GM12878 (cell line): ENCODE measurements around the gene MXRA8. TPM values are rescaled to one million over a fixed set of nuclear protein-coding genes. Genes with fewer than 3 reads are reported as not detected.

Source experiments
- CBX3 ChIP-seq: fragments of 200-600 bp; sonication (generic); IDR thresholded peaks from 2 replicates; pipeline ENCODE4 v1.6.1; 2016; ENCODE audit warnings: low read depth, borderline replicate concordance
- EP300 ChIP-seq, 2 experiments: fragments of 150-350 bp in 1 of 2; IDR thresholded peaks; 2 replicates each; pipeline ENCODE4 v1.6.1; 2011 to 2012; ENCODE audit warnings: low read depth in 2 of 2, low read length in 2 of 2, borderline replicate concordance in 1 of 2, improper control_type of control experiment in 1 of 2, inconsistent platforms in 1 of 2; ENCODE audit not compliant: control insufficient read depth in 1 of 2
- ETV6 ChIP-seq, 2 experiments: fragments of 450-650 bp in 1 of 2; IDR thresholded peaks in 1 of 2; conservative IDR thresholded peaks in 1 of 2; 2 replicates each; pipeline ENCODE4 v1.6.1; 2014; ENCODE audit warnings: antibody characterized with exemption in 1 of 2, borderline replicate concordance in 1 of 2, low read depth in 1 of 2, mild to moderate bottlenecking in 1 of 2, moderate library complexity in 1 of 2
- FOXK2 ChIP-seq: fragments of 450-650 bp; IDR thresholded peaks from 2 replicates; pipeline ENCODE4 v1.6.1; 2017; ENCODE audit warnings: mild to moderate bottlenecking, moderate library complexity
- HDAC2 ChIP-seq: fragments of 200-600 bp; sonication (generic); IDR thresholded peaks from 2 replicates; pipeline ENCODE4 v1.6.1; 2017
- HDAC6 ChIP-seq: fragments of 200-600 bp; sonication (generic); IDR thresholded peaks from one replicate; pipeline ENCODE4 v1.8.0; 2017; ENCODE audit warnings: antibody characterized with exemption; ENCODE audit not compliant: unreplicated experiment
- KLF5 ChIP-seq: fragments of 450-650 bp; IDR thresholded peaks from 2 replicates; pipeline ENCODE4 v1.6.1; 2014; ENCODE audit warnings: mild to moderate bottlenecking; ENCODE audit not compliant: partially characterized antibody
- MYC ChIP-seq: IDR thresholded peaks from 2 replicates; pipeline ENCODE4 v1.6.1; 2011; ENCODE audit warnings: mild to moderate bottlenecking, low read length, moderate library complexity, inconsistent platforms; ENCODE audit not compliant: insufficient read depth, insufficient replicate concordance, insufficient read length, severe bottlenecking
- NBN ChIP-seq: fragments of 450-650 bp; IDR thresholded peaks from 2 replicates; pipeline ENCODE4 v1.6.1; 2016
- POLR2AphosphoS2 ChIP-seq: IDR thresholded peaks from 2 replicates; pipeline ENCODE4 v1.6.1; 2011; ENCODE audit warnings: low read depth, mild to moderate bottlenecking, low read length, improper control_type of control experiment, moderate library complexity
- POLR2AphosphoS5 ChIP-seq: IDR thresholded peaks from 2 replicates; pipeline ENCODE4 v1.6.1; 2011; ENCODE audit warnings: mild to moderate bottlenecking, low read length, inconsistent platforms
- RAD21 ChIP-seq: IDR thresholded peaks from 2 replicates; pipeline ENCODE4 v1.6.1; 2011; ENCODE audit warnings: mild to moderate bottlenecking, low read depth, low read length, moderate library complexity; ENCODE audit not compliant: insufficient read depth
- STAT1 ChIP-seq: fragments of 450-650 bp; conservative IDR thresholded peaks from 2 replicates; pipeline ENCODE4 v1.6.1; 2014; ENCODE audit warnings: antibody characterized with exemption, mild to moderate bottlenecking
- ZNF207 ChIP-seq: fragments of 450-650 bp; IDR thresholded peaks from 2 replicates; pipeline ENCODE4 v1.6.1; 2014; ENCODE audit warnings: antibody characterized with exemption, mild to moderate bottlenecking, borderline replicate concordance
- polyA plus RNA-seq, 11 experiments: library from polyadenylated mRNA; depleted of rRNA in 4 of 11; unstranded in 6 of 11; stranded (reverse) in 5 of 11; fragments of >200 nt; fragmentation: Nextera tagmentation in 4 of 11; fragmentation: Illumina TruSeq in 1 of 11; extraction: Ambion mirVana in 4 of 11; extraction: Trizol in 1 of 11; gene quantifications; 1 replicate in 1 of 11; 2 replicates in 10 of 11; pipeline versions ENCODE4 v1.2.1 to v1.2.3, GENCODE V29; 2011 to 2016; ENCODE audit warnings: inconsistent platforms in 2 of 11, missing spikeins in 2 of 11, low read depth in 1 of 11
- total RNA-seq, 4 experiments: library from RNA; depleted of rRNA in 3 of 4; stranded (reverse); fragments of >200 nt in 3 of 4; fragmentation: Illumina TruSeq in 1 of 4; extraction: Trizol in 1 of 4; gene quantifications; 2 replicates each; pipeline versions ENCODE4 v1.2.1 to v1.2.3, GENCODE V29; 2013 to 2021
- TF ChIP-seq, protein P1 (sequence below): IDR thresholded peaks from 2 replicates; pipeline ENCODE4 v1.6.1; 2012; ENCODE audit warnings: low read depth, low read length, improper control_type of control experiment
- TF ChIP-seq, protein P2 (sequence below): IDR thresholded peaks from 2 replicates; pipeline ENCODE4 v1.6.1; 2012; ENCODE audit warnings: low read depth, low read length, improper control_type of control experiment
- TF ChIP-seq, protein P3 (sequence below): IDR thresholded peaks from 2 replicates; pipeline ENCODE4 v1.6.1; 2012; ENCODE audit warnings: mild to moderate bottlenecking, low read depth, low read length
- TF ChIP-seq, protein P4 (sequence below): fragments of 450-650 bp; IDR thresholded peaks from 2 replicates; pipeline ENCODE4 v1.6.1; 2016; ENCODE audit warnings: mild to moderate bottlenecking
- TF ChIP-seq, protein P5 (sequence below): IDR thresholded peaks from 2 replicates; pipeline ENCODE4 v1.6.1; 2011; ENCODE audit warnings: mild to moderate bottlenecking, low read depth, low read length, moderate library complexity; ENCODE audit not compliant: insufficient replicate concordance

Gene MXRA8
- total and polyA plus RNA-seq, 10 of the 15 experiments (the other 5 are each of a cell fraction or from before 2014, with no cell fraction given) = 0.11 to 0.54 (median 0.21) TPM; not detected in 6

DNA sequence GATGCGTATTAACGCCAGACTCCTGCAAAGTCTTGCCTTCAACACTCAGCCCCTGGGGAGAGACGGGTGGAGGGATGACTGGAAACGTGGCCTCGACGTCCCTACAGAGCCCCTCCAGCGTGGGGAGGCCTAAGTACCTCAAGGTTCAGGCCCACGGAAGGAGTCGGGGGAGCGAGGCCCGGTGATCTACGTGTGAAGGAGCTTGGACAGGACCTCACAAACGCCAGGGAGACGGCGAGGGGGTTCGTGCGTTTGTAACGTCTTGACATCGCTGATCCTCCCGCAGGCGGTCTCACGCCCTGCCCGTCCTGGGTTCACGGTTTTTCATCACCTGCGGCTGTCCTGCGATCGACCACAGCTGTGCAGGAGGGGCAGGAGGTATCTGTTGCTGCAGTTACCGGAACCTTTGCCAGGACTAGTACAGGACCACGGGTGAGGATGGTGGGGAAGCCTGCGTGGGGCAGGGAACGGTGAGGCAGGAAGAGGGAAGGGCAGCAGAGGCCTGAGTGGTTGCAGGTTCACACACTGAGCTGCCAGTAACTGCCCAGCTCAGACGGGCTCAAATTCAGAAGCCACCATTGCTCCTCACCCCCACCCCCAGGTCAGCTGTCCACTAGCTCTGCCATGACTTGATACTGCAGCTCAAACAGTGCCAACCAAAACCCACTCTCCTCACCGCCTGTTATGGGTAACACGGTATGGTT lies 41.7 kb upstream of the MXRA8 start (continued):
- no peak for TF ChIP-seq KLF5
- no peak for TF ChIP-seq HDAC6
- TF ChIP-seq CBX3 = no peak
- TF ChIP-seq MYC = no peak
- no peak for TF ChIP-seq NBN
- TF ChIP-seq, protein P1, sequence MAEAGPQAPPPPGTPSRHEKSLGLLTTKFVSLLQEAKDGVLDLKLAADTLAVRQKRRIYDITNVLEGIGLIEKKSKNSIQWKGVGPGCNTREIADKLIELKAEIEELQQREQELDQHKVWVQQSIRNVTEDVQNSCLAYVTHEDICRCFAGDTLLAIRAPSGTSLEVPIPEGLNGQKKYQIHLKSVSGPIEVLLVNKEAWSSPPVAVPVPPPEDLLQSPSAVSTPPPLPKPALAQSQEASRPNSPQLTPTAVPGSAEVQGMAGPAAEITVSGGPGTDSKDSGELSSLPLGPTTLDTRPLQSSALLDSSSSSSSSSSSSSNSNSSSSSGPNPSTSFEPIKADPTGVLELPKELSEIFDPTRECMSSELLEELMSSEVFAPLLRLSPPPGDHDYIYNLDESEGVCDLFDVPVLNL = no peak
- TF ChIP-seq, protein P2, sequence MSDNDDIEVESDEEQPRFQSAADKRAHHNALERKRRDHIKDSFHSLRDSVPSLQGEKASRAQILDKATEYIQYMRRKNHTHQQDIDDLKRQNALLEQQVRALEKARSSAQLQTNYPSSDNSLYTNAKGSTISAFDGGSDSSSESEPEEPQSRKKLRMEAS = no peak
- no peak for TF ChIP-seq FOXK2
- TF ChIP-seq ZNF207 = no peak
- no peak for TF ChIP-seq HDAC2
- TF ChIP-seq ETV6 (conservative IDR thresholded peaks at IDR 0.05 in 1 of 2, IDR thresholded peaks at IDR 0.05 in 1 of 2; ENCODE audit: borderline replicate concordance in 1 of 2, low read depth in 1 of 2) = no peak
- TF ChIP-seq, protein P3, sequence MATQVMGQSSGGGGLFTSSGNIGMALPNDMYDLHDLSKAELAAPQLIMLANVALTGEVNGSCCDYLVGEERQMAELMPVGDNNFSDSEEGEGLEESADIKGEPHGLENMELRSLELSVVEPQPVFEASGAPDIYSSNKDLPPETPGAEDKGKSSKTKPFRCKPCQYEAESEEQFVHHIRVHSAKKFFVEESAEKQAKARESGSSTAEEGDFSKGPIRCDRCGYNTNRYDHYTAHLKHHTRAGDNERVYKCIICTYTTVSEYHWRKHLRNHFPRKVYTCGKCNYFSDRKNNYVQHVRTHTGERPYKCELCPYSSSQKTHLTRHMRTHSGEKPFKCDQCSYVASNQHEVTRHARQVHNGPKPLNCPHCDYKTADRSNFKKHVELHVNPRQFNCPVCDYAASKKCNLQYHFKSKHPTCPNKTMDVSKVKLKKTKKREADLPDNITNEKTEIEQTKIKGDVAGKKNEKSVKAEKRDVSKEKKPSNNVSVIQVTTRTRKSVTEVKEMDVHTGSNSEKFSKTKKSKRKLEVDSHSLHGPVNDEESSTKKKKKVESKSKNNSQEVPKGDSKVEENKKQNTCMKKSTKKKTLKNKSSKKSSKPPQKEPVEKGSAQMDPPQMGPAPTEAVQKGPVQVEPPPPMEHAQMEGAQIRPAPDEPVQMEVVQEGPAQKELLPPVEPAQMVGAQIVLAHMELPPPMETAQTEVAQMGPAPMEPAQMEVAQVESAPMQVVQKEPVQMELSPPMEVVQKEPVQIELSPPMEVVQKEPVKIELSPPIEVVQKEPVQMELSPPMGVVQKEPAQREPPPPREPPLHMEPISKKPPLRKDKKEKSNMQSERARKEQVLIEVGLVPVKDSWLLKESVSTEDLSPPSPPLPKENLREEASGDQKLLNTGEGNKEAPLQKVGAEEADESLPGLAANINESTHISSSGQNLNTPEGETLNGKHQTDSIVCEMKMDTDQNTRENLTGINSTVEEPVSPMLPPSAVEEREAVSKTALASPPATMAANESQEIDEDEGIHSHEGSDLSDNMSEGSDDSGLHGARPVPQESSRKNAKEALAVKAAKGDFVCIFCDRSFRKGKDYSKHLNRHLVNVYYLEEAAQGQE = no peak
- TF ChIP-seq RAD21 = no peak
- TF ChIP-seq, protein P4, sequence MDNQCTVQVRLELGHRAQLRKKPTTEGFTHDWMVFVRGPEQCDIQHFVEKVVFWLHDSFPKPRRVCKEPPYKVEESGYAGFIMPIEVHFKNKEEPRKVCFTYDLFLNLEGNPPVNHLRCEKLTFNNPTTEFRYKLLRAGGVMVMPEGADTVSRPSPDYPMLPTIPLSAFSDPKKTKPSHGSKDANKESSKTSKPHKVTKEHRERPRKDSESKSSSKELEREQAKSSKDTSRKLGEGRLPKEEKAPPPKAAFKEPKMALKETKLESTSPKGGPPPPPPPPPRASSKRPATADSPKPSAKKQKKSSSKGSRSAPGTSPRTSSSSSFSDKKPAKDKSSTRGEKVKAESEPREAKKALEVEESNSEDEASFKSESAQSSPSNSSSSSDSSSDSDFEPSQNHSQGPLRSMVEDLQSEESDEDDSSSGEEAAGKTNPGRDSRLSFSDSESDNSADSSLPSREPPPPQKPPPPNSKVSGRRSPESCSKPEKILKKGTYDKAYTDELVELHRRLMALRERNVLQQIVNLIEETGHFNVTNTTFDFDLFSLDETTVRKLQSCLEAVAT = 0 out of 2 replicates have a peak, but pooled peaks have one; percentile 16
- TF ChIP-seq, protein P5, sequence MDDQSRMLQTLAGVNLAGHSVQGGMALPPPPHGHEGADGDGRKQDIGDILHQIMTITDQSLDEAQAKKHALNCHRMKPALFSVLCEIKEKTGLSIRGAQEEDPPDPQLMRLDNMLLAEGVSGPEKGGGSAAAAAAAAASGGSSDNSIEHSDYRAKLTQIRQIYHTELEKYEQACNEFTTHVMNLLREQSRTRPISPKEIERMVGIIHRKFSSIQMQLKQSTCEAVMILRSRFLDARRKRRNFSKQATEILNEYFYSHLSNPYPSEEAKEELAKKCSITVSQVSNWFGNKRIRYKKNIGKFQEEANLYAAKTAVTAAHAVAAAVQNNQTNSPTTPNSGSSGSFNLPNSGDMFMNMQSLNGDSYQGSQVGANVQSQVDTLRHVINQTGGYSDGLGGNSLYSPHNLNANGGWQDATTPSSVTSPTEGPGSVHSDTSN = peak; percentile 31
- TF ChIP-seq STAT1 = no peak
- TF ChIP-seq POLR2AphosphoS5 = peak; percentile 65
- TF ChIP-seq EP300 (IDR thresholded peaks at IDR 0.05; ENCODE audit: borderline replicate concordance in 1 of 2, control insufficient read depth in 1 of 2, low read depth in 2 of 2, low read length in 2 of 2) = no peak
- TF ChIP-seq POLR2AphosphoS2 = peak; percentile 43
- TF ChIP-seq, all 136 proteins: peak for 8
